Hepatic stellate cell (primary cell): ENCODE measurements around the gene PCDHA7.
"Not testable (repeated sequence)": the region's sequence is repeated elsewhere in the genome, so short reads cannot be mapped to it uniquely, and the experiment has no call there.

Source experiments
- DNase-seq: peaks from one replicate; pipeline ENCODE4 v3.0.0; 2011; ENCODE audit warnings: low spot score

PCDHA7 gene, protein sequence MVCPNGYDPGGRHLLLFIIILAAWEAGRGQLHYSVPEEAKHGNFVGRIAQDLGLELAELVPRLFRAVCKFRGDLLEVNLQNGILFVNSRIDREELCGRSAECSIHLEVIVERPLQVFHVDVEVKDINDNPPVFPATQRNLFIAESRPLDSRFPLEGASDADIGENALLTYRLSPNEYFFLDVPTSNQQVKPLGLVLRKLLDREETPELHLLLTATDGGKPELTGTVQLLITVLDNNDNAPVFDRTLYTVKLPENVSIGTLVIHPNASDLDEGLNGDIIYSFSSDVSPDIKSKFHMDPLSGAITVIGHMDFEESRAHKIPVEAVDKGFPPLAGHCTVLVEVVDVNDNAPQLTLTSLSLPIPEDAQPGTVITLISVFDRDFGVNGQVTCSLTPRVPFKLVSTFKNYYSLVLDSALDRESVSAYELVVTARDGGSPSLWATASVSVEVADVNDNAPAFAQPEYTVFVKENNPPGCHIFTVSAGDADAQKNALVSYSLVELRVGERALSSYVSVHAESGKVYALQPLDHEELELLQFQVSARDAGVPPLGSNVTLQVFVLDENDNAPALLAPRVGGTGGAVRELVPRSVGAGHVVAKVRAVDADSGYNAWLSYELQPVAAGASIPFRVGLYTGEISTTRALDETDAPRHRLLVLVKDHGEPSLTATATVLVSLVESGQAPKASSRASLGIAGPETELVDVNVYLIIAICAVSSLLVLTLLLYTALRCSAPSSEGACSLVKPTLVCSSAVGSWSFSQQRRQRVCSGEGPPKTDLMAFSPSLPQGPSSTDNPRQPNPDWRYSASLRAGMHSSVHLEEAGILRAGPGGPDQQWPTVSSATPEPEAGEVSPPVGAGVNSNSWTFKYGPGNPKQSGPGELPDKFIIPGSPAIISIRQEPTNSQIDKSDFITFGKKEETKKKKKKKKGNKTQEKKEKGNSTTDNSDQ

DNA sequence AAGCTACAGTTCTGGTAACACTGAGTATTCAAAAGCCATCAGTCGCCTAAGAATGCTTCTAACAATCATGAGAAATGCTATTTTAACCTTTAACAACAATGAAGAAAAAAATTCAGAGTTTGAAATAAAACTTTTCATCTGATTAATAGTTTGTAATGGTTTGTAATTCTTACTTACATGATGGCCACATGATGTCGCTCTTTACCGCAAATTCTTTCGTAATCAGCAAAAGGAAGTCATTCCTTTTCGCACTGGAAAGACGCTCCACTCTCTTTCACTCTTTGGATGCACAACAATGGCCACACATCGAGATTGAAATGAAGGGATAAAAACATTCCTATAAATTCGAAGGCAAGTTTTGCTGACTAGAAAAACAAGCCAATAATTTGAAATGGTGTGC lies at the start of gene PCDHA7:
TSS of gene PCDHA7 (plus strand) at position 277 of the 400 bp plus-strand sequence. CDS start at position 392, 115 bp downstream.
- DNase-seq: peak; percentile 40

DNA sequence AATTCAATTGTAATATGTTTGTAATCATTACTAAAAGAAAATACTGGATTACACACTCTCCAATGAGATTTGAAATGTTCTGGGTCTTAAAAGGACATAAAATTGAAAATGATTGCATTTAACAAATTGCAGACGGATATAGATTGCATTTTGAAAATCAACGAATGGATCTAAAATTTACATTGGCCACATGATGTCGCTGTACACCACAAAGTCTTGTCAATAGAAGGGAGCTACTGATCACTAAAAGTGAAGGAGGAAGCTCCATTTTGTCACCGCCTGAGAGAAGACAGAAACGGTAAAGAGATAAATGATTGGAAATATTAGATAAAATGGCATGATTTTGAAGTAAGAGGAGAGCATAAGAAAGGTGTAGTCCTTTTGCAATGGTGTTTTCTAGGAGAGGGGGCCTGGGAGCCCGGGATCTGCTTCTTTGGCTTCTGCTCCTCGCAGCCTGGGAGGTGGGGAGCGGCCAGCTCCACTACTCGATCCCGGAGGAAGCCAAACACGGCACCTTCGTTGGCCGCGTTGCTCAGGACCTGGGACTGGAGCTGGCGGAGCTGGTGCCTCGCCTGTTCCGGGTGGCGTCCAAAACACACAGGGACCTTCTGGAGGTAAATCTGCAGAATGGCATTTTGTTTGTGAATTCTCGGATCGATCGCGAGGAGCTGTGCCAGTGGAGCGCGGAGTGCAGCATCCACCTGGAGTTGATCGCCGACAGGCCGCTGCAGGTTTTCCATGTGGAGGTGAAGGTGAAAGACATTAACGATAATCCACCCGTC lies 48.0 kb upstream of the PCDHA7 start, which contains the start of gene PCDHA1:
TSS of gene PCDHA1 (plus strand) at position 236 of the 782 bp plus-strand sequence.
- no peak for DNase-seq

DNA sequence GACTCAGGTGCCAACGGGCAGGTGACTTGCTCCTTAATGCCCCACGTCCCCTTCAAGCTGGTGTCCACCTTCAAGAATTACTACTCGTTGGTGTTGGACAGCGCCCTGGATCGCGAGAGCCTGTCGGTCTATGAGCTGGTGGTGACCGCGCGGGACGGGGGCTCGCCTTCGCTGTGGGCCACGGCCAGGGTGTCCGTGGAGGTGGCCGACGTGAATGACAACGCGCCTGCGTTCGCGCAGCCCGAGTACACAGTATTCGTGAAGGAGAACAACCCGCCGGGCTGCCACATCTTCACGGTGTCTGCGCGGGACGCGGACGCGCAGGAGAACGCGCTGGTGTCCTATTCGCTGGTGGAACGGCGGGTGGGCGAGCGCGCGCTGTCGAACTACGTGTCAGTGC lies 46.6 kb upstream of the PCDHA7 start:
- not testable (repeated sequence) for DNase-seq

DNA sequence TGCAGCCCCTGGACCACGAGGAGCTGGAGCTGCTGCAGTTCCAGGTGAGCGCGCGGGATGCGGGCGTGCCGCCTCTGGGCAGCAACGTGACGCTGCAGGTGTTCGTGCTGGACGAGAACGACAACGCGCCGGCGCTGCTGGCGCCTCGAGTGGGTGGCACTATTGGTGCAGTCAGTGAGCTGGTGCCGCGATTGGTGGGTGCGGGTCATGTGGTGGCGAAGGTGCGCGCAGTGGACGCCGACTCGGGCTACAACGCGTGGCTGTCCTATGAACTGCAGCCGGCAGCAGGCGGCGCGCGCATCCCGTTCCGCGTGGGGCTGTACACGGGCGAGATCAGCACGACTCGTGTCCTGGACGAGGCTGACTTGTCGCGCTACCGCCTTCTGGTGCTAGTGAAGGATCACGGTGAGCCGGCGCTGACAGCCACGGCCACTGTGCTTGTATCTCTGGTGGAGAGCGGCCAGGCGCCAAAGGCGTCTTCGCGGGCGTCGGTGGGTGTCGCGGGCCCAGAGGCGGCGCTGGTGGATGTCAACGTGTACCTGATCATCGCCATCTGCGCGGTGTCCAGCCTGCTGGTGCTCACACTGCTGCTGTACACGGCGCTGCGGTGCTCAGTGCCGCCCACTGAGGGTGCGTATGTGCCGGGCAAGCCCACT lies 46.1 kb upstream of the PCDHA7 start:
- DNase-seq: not testable (repeated sequence)

DNA sequence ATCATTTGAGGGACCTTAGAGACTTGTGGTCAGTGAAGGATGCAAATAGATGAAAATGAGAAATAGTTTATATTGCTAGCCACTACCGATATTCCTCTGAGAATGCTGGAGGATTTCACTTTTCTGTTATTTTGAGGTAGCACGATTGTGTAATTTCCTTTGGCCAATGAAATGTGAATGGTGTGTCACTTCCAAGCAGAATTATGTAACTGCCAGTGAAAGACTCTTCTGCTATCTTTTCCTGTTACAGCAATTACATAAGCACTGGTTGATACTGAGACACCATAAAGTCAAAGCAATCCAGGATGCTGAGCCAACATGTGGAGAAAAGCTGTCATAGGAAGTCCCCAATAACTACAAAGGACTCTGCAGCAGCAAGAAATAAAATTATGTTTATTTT lies 43.0 kb upstream of the PCDHA7 start:
- DNase-seq: no peak

DNA sequence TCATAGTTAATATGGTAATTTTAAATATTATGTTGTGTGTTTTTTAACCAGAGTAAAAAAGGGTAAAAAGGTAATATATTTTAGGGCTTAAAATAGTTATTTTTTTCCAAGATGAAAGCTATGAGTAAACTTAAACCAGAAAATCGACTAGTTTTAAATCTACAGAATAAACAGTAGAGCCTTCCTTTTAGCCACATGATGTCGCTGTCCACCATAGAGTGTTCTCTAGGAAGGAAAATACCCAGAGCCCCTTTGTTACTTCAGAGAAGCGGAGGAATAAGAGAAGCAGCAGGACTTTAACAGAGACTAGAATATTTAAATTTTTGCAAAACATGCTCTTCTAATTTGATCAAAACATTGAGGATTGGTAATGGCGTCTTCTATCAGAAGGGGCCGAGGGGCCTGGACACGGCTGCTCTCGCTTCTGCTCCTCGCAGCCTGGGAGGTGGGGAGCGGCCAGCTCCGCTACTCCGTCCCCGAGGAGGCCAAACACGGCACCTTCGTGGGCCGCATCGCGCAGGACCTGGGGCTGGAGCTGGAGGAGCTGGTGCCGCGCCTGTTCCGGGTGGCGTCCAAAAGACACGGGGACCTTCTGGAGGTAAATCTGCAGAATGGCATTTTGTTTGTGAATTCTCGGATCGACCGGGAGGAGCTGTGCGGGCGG lies 39.3 kb upstream of the PCDHA7 start, which contains the start of gene PCDHA2:
TSS of gene PCDHA2 (plus strand) at position 258 of the 664 bp plus-strand sequence.
- DNase-seq: no peak

DNA sequence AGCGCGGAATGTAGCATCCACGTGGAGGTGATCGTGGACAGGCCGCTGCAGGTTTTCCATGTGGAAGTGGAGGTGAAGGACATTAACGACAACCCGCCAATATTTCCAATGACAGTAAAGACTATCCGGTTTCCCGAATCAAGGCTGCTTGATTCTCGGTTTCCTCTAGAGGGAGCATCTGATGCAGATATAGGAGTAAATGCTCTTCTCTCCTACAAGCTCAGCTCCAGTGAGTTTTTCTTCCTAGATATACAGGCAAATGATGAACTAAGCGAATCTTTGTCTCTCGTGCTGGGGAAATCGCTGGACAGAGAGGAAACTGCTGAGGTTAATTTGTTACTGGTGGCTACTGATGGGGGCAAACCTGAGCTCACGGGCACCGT lies 38.8 kb upstream of the PCDHA7 start:
- peak; percentile 19 for DNase-seq

DNA sequence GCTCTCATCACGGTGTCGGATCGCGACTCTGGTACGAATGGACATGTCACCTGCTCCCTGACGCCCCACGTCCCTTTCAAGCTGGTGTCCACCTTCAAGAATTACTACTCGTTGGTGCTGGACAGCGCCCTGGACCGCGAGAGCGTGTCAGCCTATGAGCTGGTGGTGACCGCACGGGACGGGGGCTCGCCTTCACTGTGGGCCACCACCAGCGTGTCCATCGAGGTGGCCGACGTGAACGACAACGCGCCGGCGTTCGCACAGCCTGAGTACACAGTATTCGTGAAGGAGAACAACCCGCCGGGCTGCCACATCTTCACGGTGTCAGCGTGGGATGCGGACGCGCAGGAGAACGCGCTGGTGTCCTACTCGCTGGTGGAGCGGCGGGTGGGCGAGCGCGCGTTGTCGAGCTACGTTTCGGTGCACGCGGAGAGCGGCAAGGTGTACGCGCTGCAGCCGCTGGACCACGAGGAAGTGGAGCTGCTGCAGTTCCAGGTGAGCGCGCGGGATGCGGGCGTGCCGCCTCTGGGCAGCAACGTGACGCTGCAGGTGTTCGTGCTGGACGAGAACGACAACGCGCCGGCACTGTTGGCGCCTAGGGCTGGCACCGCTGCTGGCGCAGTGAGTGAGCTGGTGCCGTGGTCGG lies 37.9 kb upstream of the PCDHA7 start:
- not testable (repeated sequence) for DNase-seq

DNA sequence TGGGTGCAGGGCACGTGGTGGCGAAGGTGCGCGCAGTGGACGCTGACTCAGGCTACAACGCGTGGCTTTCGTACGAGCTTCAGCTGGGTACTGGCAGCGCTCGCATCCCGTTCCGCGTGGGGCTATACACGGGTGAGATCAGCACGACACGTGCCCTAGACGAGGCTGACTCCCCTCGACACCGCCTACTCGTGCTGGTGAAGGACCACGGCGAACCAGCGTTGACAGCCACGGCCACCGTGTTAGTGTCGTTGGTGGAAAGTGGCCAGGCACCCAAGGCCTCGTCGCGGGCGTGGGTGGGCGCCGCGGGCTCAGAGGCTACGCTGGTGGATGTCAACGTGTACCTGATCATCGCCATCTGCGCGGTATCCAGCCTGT lies 37.4 kb upstream of the PCDHA7 start:
- no peak for DNase-seq

DNA sequence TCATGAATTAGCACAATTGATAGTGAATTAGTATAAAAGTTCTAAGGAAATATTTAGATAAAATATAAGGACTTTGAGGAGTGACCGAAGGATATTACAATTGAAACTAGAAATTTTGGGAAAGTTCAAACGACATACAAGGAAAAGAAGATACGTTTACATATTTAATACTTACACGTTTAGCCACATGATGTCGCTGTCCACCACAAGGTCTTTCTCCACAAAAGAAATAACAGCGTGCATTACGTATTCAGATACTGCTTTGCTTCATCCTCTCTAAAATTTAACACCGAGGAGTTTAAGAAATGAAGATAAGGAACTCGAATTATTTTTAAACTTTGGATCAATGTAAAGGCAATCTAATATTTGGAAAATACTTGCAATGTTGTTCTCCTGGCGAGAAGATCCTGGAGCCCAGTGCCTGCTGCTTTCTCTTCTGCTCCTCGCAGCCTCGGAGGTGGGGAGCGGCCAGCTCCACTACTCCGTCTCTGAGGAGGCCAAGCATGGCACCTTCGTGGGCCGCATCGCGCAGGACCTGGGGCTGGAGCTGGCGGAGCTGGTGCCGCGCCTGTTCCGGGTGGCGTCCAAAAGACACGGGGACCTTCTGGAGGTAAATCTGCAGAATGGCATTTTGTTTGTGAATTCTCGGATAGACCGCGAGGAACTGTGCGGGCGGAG lies 33.1 kb upstream of the PCDHA7 start, which contains the start of gene PCDHA3:
TSS of gene PCDHA3 (plus strand) at position 242 of the 678 bp plus-strand sequence.
- DNase-seq: peak; percentile 9

DNA sequence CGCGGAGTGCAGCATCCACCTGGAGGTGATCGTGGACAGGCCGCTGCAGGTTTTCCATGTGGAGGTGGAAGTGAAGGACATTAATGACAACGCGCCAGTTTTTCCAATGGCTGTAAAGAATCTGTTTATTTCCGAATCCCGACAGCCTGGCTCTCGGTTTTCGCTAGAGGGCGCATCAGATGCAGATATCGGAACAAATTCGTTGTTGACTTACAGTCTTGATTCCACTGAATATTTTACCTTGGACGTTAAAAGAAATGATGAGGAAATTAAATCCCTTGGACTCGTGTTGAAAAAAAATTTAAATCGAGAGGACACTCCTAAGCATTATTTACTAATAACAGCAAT lies 32.6 kb upstream of the PCDHA7 start:
- DNase-seq: peak; percentile 17

DNA sequence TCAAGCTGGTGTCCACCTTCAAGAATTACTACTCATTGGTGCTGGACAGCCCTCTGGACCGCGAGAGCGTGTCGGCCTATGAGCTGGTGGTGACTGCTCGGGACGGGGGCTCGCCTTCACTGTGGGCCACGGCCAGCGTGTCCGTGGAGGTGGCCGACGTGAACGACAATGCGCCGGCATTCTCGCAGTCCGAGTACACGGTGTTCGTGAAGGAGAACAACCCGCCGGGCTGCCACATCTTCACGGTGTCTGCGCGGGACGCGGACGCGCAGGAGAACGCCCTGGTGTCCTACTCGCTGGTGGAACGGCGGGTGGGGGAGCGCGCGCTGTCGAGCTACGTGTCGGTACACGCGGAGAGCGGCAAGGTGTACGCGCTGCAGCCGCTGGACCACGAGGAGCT lies 31.7 kb upstream of the PCDHA7 start:
- not testable (repeated sequence) for DNase-seq

DNA sequence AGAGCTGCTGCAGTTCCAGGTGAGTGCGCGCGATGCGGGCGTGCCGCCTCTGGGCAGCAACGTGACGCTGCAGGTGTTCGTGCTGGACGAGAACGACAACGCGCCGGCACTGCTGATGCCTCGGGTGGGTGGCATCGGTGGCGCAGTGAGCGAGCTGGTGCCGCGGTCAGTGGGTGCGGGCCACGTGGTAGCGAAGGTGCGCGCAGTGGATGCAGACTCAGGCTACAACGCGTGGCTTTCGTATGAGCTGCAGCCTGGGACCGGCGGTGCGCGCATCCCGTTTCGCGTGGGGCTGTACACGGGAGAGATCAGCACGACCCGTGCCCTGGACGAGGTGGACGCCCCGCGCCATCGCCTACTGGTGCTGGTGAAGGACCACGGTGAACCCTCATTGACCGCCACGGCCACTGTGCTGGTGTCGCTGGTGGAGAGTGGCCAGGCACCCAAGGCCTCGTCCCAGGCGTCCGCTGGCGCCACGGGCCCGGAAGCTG lies 31.2 kb upstream of the PCDHA7 start:
- no peak for DNase-seq

DNA sequence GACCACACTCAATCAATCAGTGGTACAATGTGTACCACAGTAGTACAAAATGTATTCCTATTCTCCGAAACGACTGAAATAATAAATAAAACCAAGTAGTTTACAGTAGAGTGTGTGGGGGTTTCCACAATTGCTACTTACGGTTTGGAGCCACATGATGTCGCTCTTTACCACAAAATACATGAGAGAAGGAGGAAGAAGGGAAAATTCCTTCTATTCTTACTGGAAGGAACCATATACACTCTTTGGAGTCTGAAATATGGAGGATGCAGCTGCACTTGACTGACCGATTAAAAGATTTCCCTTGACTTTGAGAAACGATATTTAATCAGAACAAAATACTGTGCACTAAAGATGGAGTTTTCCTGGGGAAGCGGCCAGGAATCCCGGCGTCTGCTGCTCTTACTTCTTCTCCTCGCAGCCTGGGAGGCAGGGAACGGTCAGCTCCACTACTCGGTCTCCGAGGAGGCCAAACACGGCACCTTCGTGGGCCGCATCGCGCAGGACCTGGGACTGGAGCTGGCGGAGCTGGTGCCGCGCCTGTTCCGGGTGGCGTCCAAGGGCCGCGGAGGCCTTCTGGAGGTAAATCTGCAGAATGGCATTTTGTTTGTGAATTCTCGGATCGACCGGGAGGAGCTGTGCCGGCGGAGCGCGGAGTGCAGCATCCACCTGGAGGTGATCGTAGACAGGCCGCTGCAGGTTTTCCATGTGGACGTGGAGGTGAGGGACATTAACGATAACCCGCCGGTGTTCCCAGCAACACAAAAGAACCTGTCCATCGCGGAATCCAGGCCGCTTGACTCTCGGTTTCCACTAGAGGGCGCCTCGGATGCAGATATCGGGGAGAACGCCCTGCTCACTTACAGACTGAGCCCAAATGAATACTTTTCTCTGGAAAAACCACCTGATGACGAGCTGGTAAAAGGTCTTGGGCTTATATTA lies 27.0 kb upstream of the PCDHA7 start, which contains the start of gene PCDHA4:
TSS of gene PCDHA4 (plus strand) at position 235 of the 942 bp plus-strand sequence.
- peak; percentile 9 for DNase-seq

DNA sequence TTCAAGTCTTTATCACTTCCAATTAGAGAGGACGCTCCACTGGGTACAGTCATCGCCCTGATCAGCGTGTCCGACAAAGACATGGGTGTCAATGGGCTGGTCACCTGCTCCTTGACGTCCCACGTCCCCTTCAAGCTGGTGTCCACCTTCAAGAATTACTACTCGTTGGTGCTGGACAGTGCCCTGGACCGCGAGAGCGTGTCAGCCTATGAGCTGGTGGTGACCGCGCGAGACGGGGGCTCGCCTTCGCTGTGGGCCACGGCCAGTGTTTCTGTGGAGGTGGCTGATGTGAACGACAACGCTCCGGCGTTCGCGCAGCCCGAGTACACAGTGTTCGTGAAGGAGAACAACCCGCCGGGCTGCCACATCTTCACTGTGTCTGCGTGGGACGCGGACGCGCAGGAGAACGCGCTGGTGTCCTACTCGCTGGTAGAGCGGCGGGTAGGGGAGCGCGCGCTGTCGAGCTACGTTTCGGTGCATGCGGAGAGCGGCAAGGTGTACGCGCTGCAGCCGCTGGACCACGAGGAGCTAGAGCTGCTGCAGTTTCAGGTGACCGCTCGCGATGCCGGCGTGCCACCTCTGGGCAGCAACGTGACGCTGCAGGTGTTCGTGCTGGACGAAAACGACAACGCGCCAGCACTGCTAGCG lies 25.7 kb upstream of the PCDHA7 start:
- DNase-seq: not testable (repeated sequence)

DNA sequence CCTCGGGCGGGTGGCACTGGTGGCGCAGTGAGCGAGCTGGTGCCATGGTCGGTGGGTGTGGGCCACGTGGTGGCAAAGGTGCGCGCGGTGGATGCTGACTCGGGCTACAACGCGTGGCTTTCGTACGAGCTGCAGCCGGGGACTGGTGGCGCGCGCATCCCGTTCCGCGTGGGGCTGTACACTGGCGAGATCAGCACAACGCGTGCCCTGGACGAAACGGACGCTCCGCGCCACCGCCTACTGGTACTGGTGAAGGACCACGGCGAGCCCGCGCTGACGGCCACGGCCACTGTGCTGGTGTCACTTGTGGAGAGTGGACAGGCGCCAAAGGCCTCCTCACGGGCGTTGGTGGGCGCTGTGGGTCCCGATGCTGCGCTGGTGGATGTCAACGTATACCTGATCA lies 25.2 kb upstream of the PCDHA7 start:
- DNase-seq: no peak

DNA sequence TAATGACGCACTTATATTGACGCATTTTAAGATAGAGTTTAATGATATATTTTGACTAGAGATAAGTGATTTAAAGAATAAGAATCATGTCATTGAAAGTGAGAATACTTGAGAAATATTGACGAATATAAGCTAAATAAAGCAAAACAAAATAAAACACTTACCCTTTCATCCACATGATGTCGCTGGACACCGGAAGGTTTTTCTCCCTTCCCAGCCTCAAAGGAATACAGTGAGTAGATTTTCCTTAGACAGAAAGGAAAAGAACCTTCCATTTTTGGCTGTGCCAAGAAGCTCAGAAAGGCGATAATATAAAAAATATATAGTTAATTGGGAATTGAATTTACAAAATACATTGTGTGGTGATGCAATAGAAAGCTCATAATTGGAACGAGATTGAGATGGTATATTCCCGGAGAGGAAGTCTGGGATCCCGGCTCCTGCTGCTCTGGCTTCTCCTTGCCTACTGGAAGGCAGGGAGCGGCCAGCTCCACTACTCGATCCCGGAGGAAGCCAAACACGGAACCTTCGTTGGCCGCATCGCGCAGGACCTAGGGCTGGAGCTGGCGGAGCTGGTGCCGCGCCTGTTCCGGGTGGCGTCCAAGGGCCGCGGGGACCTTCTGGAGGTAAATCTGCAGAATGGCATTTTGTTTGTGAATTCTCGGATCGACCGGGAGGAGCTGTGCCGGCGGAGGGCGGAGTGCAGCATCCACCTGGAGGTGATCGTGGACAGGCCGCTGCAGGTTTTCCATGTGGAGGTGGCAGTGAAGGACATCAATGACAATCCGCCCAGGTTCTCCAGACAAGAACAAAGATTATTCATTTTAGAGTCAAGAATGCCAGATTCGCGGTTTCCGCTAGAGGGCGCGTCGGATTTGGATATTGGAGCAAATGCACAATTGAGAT lies 12.4 kb upstream of the PCDHA7 start, which contains the start of gene PCDHA5:
TSS of gene PCDHA5 (plus strand) at position 239 of the 906 bp plus-strand sequence.
- DNase-seq: peak; percentile 19
